ENCODE measurements around the gene DUSP6. TPM values are rescaled to one million over a fixed set of nuclear protein-coding genes. Genes with fewer than 3 reads are reported as not detected.

DUSP6 gene
- total RNA-seq, 1 donor from 2014 or later: 80.1 TPM

- Mint-ChIP-seq H3K9me3 (ENCODE audit: low read depth) (peaks cover 6% of the 10 kb centered on the region), H3K36me3 (ENCODE audit: insufficient read depth) (peaks cover 4% of the 10 kb centered on the region), H3K4me1 (ENCODE audit: low read depth) (peaks cover 53% of the 10 kb centered on the region), H3K27me3 (no peaks in the 10 kb centered on the region), H3K4me3 (ENCODE audit: low read depth) (peak overlapping the region; percentile 19), H3K27ac (peak overlapping the region; percentile 92)
- TF ChIP-seq CTCF (IDR thresholded peaks at IDR 0.05; ENCODE audit: unreplicated experiment): no peak
- DNase-seq (ENCODE audit: low spot score, unreplicated experiment): no peak
Observed at GRCh38 chr12:89326239-89327040, 25.9 kb downstream of the DUSP6 start.

- DNase-seq (ENCODE audit: low spot score, unreplicated experiment): no peak
- TF ChIP-seq CTCF (IDR thresholded peaks at IDR 0.05; ENCODE audit: unreplicated experiment): no peak
- H3K27me3 Mint-ChIP-seq: no peaks in the 10 kb centered on the region
- peaks cover under 1% of the 10 kb centered on the region for H3K36me3 Mint-ChIP-seq (ENCODE audit: insufficient read depth)
- peaks cover under 1% of the 10 kb centered on the region for H3K9me3 Mint-ChIP-seq (ENCODE audit: low read depth)
- H3K4me3 Mint-ChIP-seq (ENCODE audit: low read depth): no peak overlapping the region
- H3K4me1 Mint-ChIP-seq (ENCODE audit: low read depth): peaks cover 53% of the 10 kb centered on the region
- H3K27ac Mint-ChIP-seq: no peak overlapping the region
Observed at GRCh38 chr12:89325495-89325894, 26.8 kb downstream of the DUSP6 start.

- H3K27ac Mint-ChIP-seq: peak overlapping the region; percentile 18
- peaks cover 52% of the 10 kb centered on the region for H3K4me1 Mint-ChIP-seq (ENCODE audit: low read depth)
- no peak for DNase-seq (ENCODE audit: low spot score, unreplicated experiment)
- no peak overlapping the region for H3K4me3 Mint-ChIP-seq (ENCODE audit: low read depth)
- no peak for TF ChIP-seq CTCF (IDR thresholded peaks at IDR 0.05; ENCODE audit: unreplicated experiment)
- no peaks in the 10 kb centered on the region for H3K9me3 Mint-ChIP-seq (ENCODE audit: low read depth)
- H3K36me3 Mint-ChIP-seq (ENCODE audit: insufficient read depth): no peaks in the 10 kb centered on the region
- H3K27me3 Mint-ChIP-seq: no peaks in the 10 kb centered on the region
Observed at GRCh38 chr12:89324437-89324836, 27.9 kb downstream of the DUSP6 start.

- Mint-ChIP-seq H3K9me3 (ENCODE audit: low read depth) (no peaks in the 10 kb centered on the region), H3K36me3 (ENCODE audit: insufficient read depth) (no peaks in the 10 kb centered on the region), H3K4me3 (ENCODE audit: low read depth) (no peak overlapping the region), H3K27me3 (no peaks in the 10 kb centered on the region), H3K27ac (no peak overlapping the region), H3K4me1 (ENCODE audit: low read depth) (peaks cover 45% of the 10 kb centered on the region)
- no peak for TF ChIP-seq CTCF (IDR thresholded peaks at IDR 0.05; ENCODE audit: unreplicated experiment)
- DNase-seq (ENCODE audit: low spot score, unreplicated experiment): no peak
Observed at GRCh38 chr12:89323568-89324218, 28.6 kb downstream of the DUSP6 start.

- no peak for TF ChIP-seq CTCF (IDR thresholded peaks at IDR 0.05; ENCODE audit: unreplicated experiment)
- Mint-ChIP-seq H3K27me3 (no peaks in the 10 kb centered on the region), H3K4me3 (ENCODE audit: low read depth) (no peak overlapping the region)
Observed at GRCh38 chr12:89320735-89321134, 31.6 kb downstream of the DUSP6 start.

More at GRCh38 chr12:89320735-89321134, 31.6 kb downstream of the DUSP6 start:
- Mint-ChIP-seq H3K4me1 (ENCODE audit: low read depth) (peaks cover 28% of the 10 kb centered on the region), H3K27ac (no peak overlapping the region), H3K36me3 (ENCODE audit: insufficient read depth) (no peaks in the 10 kb centered on the region), H3K9me3 (ENCODE audit: low read depth) (no peaks in the 10 kb centered on the region)
- DNase-seq (ENCODE audit: low spot score, unreplicated experiment): no peak

Measured in progenitor cell of endocrine pancreas (in vitro differentiated cells).